Right lobe of liver (tissue), 6 donors: ENCODE measurements around the gene TBC1D2B. TPM values are rescaled to one million over a fixed set of nuclear protein-coding genes. Genes with fewer than 3 reads are reported as not detected.

Experiments
- ATAC-seq, 4 donors: fragments of 200-7000 bp; cut with Tn5 transposase; one replicate each; pipeline ENCODE4 v1.9.1; 2020; ENCODE audit warnings: mild to moderate bottlenecking in 4 of 4, moderate library complexity in 4 of 4
- DNase-seq, 3 donors: peaks; one replicate each; pipeline ENCODE4 v3.0.0-alpha.2; 2020
- H3K27ac ChIP-seq, 3 donors: fragments of 200-600 bp; one replicate each; pipeline ENCODE4 v1.8.0; 2022
- H3K27me3 ChIP-seq, 2 donors: fragments of 200-600 bp; one replicate each; pipeline ENCODE4 v1.8.0; 2022
- H3K36me3 ChIP-seq, 4 donors: fragments of 200-600 bp; sonication (generic) in 1 of 4; one replicate each; pipeline versions ENCODE4 v1.5.1 to v1.8.0; 2017 to 2022; ENCODE audit warnings: control low read depth in 1 of 4
- H3K4me1 ChIP-seq, 4 donors: fragments of 200-600 bp; sonication (generic) in 1 of 4; one replicate each; pipeline versions ENCODE4 v1.5.1 to v1.8.0; 2017 to 2022; ENCODE audit warnings: control low read depth in 1 of 4
- H3K4me3 ChIP-seq, 3 donors: fragments of 200-600 bp; one replicate each; pipeline ENCODE4 v1.8.0; 2022
- H3K9me3 ChIP-seq, 4 donors: fragments of 200-600 bp; sonication (generic) in 1 of 4; one replicate each; pipeline versions ENCODE4 v1.5.1 to v1.8.0; 2017 to 2022; ENCODE audit warnings: control low read depth in 1 of 4
- CTCF ChIP-seq, 4 donors: fragments of 200-600 bp in 3 of 4; fragments of 450-650 bp in 1 of 4; IDR thresholded peaks; one replicate each; pipeline versions ENCODE4 v1.5.1 to v1.8.0; 2016 to 2022; ENCODE audit warnings: antibody characterized with exemption in 4 of 4, mild to moderate bottlenecking in 2 of 4
- POLR2A ChIP-seq: fragments of 450-650 bp; IDR thresholded peaks from one replicate; pipeline ENCODE4 v1.6.1; 2017; ENCODE audit warnings: antibody characterized with exemption, mild to moderate bottlenecking
- WGBS: methylation state at CpG from one replicate; pipeline ENCODE4 v1.1.6; 2018; ENCODE audit warnings: low coverage, low lambda C conversion rate; ENCODE audit not compliant: insufficient coverage; ENCODE audit errors: missing lambda C conversion rate; 5-methylcytosine and 5-hydroxymethylcytosine counted together
- intact Hi-C, 2 donors: fragments of 100-400 bp; cut with DNase I; formaldehyde crosslinking; loops; one replicate each; pipeline versions ENCODE4 v1.11.2 to v1.14.1; 2022
- total RNA-seq, 6 experiments: library from RNA; depleted of rRNA in 2 of 6; stranded (reverse); fragments of >200 nt in 2 of 6; fragmentation: NEBNext Ultra II Directional in 3 of 6; extraction: Animal tissue kit (Norgen Biotek cat#: 25700) in 3 of 6; gene quantifications; one replicate each; pipeline versions ENCODE4 v1.1.0 to v1.2.4, GENCODE V29; 2016 to 2023
- donor health status: DM: no; HTN: yes; CAD: no.
- donor health status: DM: no; HTN: no; CAD: no.
- donor health status: DM: no; HTN: no; CAD: no.
- donor health status: DM: no; HTN: yes; CAD: no.
- donor health status: DM: no; HTN: yes; CAD: no.

TBC1D2B gene
- total RNA-seq, 6 experiments from 2014 or later: 23.7 to 81.4 (median 29.6) TPM

GRCh38 chr15:78093242-78094020 is 15.9 kb upstream of the TBC1D2B start:
- H3K9me3 ChIP-seq: no peaks in the 10 kb centered on the region
- H3K4me1 ChIP-seq: peaks cover 0 to 10% (median 2%) of the 10 kb centered on the region in 4 donors
- no peaks in the 10 kb centered on the region for H3K36me3 ChIP-seq
- ATAC-seq: no peak
- no peak for TF ChIP-seq POLR2A
- no peak for TF ChIP-seq CTCF (IDR thresholded peaks at IDR 0.05)
- 55% methylated on average over 5 of the region's 5 CpGs for WGBS
- H3K27me3 ChIP-seq: no peaks in the 10 kb centered on the region
- no peak overlapping the region for H3K4me3 ChIP-seq
- DNase-seq: peak in 1 of 3 donors; percentile 29
- intact Hi-C loops: no loop called here
- no peak overlapping the region for H3K27ac ChIP-seq

GRCh38 chr15:78092261-78093041 is 14.9 kb upstream of the TBC1D2B start, which contains the start of gene SH2D7:
SH2D7 (plus strand) TSS chr15:78092561; CDS start chr15:78092585, 24 bp downstream.
- intact Hi-C loops: no loop called here
- ATAC-seq (no peak), DNase-seq (no peak)

GRCh38 chr15:78090422-78091063 is 13.0 kb upstream of the TBC1D2B start:
- no peak overlapping the region for H3K27ac ChIP-seq
- no peaks in the 10 kb centered on the region for H3K36me3 ChIP-seq
- ATAC-seq (no peak), DNase-seq (no peak)
- H3K4me1 ChIP-seq: peaks cover 0 to 14% (median 3%) of the 10 kb centered on the region in 4 donors
- no peaks in the 10 kb centered on the region for H3K27me3 ChIP-seq
- intact Hi-C loops: no loop called here
- TF ChIP-seq CTCF (IDR thresholded peaks at IDR 0.05) (no peak), POLR2A (no peak)
- no peak overlapping the region for H3K4me3 ChIP-seq
- 100% methylated on average over 3 of the region's 3 CpGs for WGBS
- no peaks in the 10 kb centered on the region for H3K9me3 ChIP-seq

More at GRCh38 chr15:78092261-78093041, 14.9 kb upstream of the TBC1D2B start, which contains the start of gene SH2D7:
- WGBS: no CpG with 5 or more reads among the region's 11 CpGs
- Histone ChIP-seq H3K36me3 (no peaks in the 10 kb centered on the region), H3K4me1 (peaks cover 0 to 14% (median 3%) of the 10 kb centered on the region in 4 donors), H3K27me3 (no peaks in the 10 kb centered on the region), H3K27ac (no peak within 1 kb of the TSS), H3K4me3 (no peak within 1 kb of the TSS), H3K9me3 (no peaks in the 10 kb centered on the region)
- TF ChIP-seq CTCF (IDR thresholded peaks at IDR 0.05) (no peak), POLR2A (no peak)

GRCh38 chr15:78088773-78089080 is 11.2 kb upstream of the TBC1D2B start:
- ATAC-seq: peak; percentile 63 to 85 (median 80)
- H3K27me3 ChIP-seq: no peaks in the 10 kb centered on the region
- no peaks in the 10 kb centered on the region for H3K36me3 ChIP-seq
- intact Hi-C loops: no loop called here
- TF ChIP-seq CTCF (IDR thresholded peaks at IDR 0.05) (no peak), POLR2A (no peak)
- peaks cover 0 to 14% (median 3%) of the 10 kb centered on the region in 4 donors for H3K4me1 ChIP-seq
- H3K4me3 ChIP-seq: no peak overlapping the region
- no peaks in the 10 kb centered on the region for H3K9me3 ChIP-seq
- peak overlapping the region in 2 of 3 donors; percentile 20 to 26 for H3K27ac ChIP-seq
- WGBS: 56% methylated on average over 3 of the region's 3 CpGs
- peak in 2 of 3 donors; percentile 72 to 78 for DNase-seq
